ENCODE data around the gene ATP1A1. TPM values are rescaled to one million over a fixed set of nuclear protein-coding genes. Genes with fewer than 3 reads are reported as not detected.

ATP1A1 gene
- total RNA-seq, 4 donors from 2014 or later, result 241 to 757 (median 415) TPM

GRCh38 chr1:116382857-116383483 is 9.9 kb downstream of the ATP1A1 start:
- no peak for DNase-seq (ENCODE audit: low spot score in 2 of 2)
- WGBS, 2 donors, result 88 to 90% methylated on average over 4 of the region's 4 CpGs

GRCh38 chr1:116386042-116386441 is 13.0 kb downstream of the ATP1A1 start:
- no peak for DNase-seq (ENCODE audit: low spot score in 2 of 2)
- TF ChIP-seq POLR2A (IDR thresholded peaks at IDR 0.05), result no peak
- no peak for TF ChIP-seq CTCF (IDR thresholded peaks at IDR 0.05)
- WGBS, 2 donors, result 57 to 61% methylated on average over 4 of the region's 4 CpGs
- intact Hi-C loops (cut with DNase I; ENCODE audit: low total_unique reads), result no loop called here
- no peak overlapping the region for H3K4me3 ChIP-seq (ENCODE audit: low read depth, poor library complexity, severe bottlenecking)

More at GRCh38 chr1:116382857-116383483, 9.9 kb downstream of the ATP1A1 start:
- no peak overlapping the region for H3K4me3 ChIP-seq (ENCODE audit: low read depth, poor library complexity, severe bottlenecking)
- intact Hi-C loops (cut with DNase I; ENCODE audit: low total_unique reads), result no loop called here
- TF ChIP-seq CTCF (IDR thresholded peaks at IDR 0.05) (no peak), POLR2A (IDR thresholded peaks at IDR 0.05) (no peak)

GRCh38 chr1:116387551-116387950 is 14.5 kb downstream of the ATP1A1 start:
- 80 to 85% methylated on average over 6 of the region's 6 CpGs for WGBS, 2 donors
- DNase-seq (ENCODE audit: low spot score in 2 of 2), result no peak
- intact Hi-C loops (cut with DNase I; ENCODE audit: low total_unique reads), result no loop called here
- no peak overlapping the region for H3K4me3 ChIP-seq (ENCODE audit: low read depth, poor library complexity, severe bottlenecking)
- no peak for TF ChIP-seq CTCF (IDR thresholded peaks at IDR 0.05)

- DNase-seq (ENCODE audit: low spot score in 2 of 2), result no peak
- WGBS, 2 donors, result 57 to 64% methylated on average over 3 of the region's 3 CpGs
- intact Hi-C loops (cut with DNase I; ENCODE audit: low total_unique reads), result no loop called here
- no peak overlapping the region for H3K4me3 ChIP-seq (ENCODE audit: low read depth, poor library complexity, severe bottlenecking)
- TF ChIP-seq CTCF (IDR thresholded peaks at IDR 0.05), result no peak
- no peak for TF ChIP-seq POLR2A (IDR thresholded peaks at IDR 0.05)
Observed at GRCh38 chr1:116388122-116388521, 15.1 kb downstream of the ATP1A1 start.

GRCh38 chr1:116389013-116389412 is 16.0 kb downstream of the ATP1A1 start:
- H3K4me3 ChIP-seq (ENCODE audit: low read depth, poor library complexity, severe bottlenecking), result no peak overlapping the region
- no peak for DNase-seq (ENCODE audit: low spot score in 2 of 2)
- 85 to 94% methylated on average over 2 of the region's 2 CpGs for WGBS, 2 donors
- intact Hi-C loops (cut with DNase I; ENCODE audit: low total_unique reads), result no loop called here
- TF ChIP-seq POLR2A (IDR thresholded peaks at IDR 0.05) (no peak), CTCF (IDR thresholded peaks at IDR 0.05) (no peak)

GRCh38 chr1:116389686-116390085 is 16.6 kb downstream of the ATP1A1 start:
- intact Hi-C loops (cut with DNase I; ENCODE audit: low total_unique reads), result no loop called here
- DNase-seq (ENCODE audit: low spot score in 2 of 2), result no peak
- WGBS, 2 donors, result 93 to 97% methylated on average over 6 of the region's 6 CpGs
- no peak overlapping the region for H3K4me3 ChIP-seq (ENCODE audit: low read depth, poor library complexity, severe bottlenecking)
- TF ChIP-seq CTCF (IDR thresholded peaks at IDR 0.05) (no peak), POLR2A (IDR thresholded peaks at IDR 0.05) (no peak)

All from lower leg skin (tissue), 4 donors.